AG04450 (cell line): Measurements from ENCODE around the gene ST6GAL2. TPM values are rescaled to one million over a fixed set of nuclear protein-coding genes. Genes with fewer than 3 reads are reported as not detected.

ENCODE experiments used
- CTCF ChIA-PET: fragments of 300-600, 350-600 bp; formaldehyde crosslinking; extraction: SDS; loops from one replicate; lab custom pipeline; 2022; ENCODE audit warnings: antibody characterized with exemption, inconsistent platforms; lab: Charles Lee
- POLR2A ChIA-PET: fragments of 350-600 bp; formaldehyde crosslinking; extraction: SDS; loops from one replicate; lab custom pipeline; 2021; ENCODE audit warnings: antibody characterized with exemption, inconsistent platforms; lab: Yijun Ruan, JAX
- DNase-seq: peaks from one replicate; pipeline ENCODE4 v3.0.0-alpha.2; 2011; ENCODE audit warnings: low read depth, low spot score
- H3K27ac ChIP-seq: one replicate; pipeline ENCODE4 v1.5.1; 2012; ENCODE audit warnings: low read depth, low read length, control low read depth
- H3K27me3 ChIP-seq: one replicate; pipeline ENCODE4 v1.6.0; 2012; ENCODE audit warnings: low read length; ENCODE audit not compliant: control insufficient read depth, insufficient read depth
- H3K4me3 ChIP-seq: 2 replicates; pipeline ENCODE4 v1.5.1; 2011; ENCODE audit warnings: mild to moderate bottlenecking, low read depth, low read length, control low read depth
- H3K9me3 ChIP-seq: 2 replicates; pipeline ENCODE4 v1.5.1; 2012; ENCODE audit warnings: low read length; ENCODE audit not compliant: control insufficient read depth, insufficient read depth
- CTCF ChIP-seq: IDR thresholded peaks from 2 replicates; pipeline ENCODE4 v1.5.1; 2011; ENCODE audit warnings: low read depth, low read length, control low read depth, inconsistent platforms
- polyA plus RNA-seq: library from polyadenylated mRNA; depleted of rRNA; stranded (reverse); fragments of >200 nt; gene quantifications from 2 replicates; pipeline ENCODE4 v1.2.3, GENCODE V29; 2011

The ST6GAL2 gene
- polyA plus RNA-seq, 1 experiment: 0.06 TPM

GRCh38 chr2:106816974-106817373 lies 69.0 kb downstream of the ST6GAL2 start:
- ChIA-PET CTCF (no interaction called here), POLR2A (no interaction called here)
- no peaks in the 10 kb centered on the region for H3K9me3 ChIP-seq
- no peaks in the 10 kb centered on the region for H3K27me3 ChIP-seq
- H3K4me3 ChIP-seq: no peak overlapping the region
- TF ChIP-seq CTCF: no peak
- no peak overlapping the region for H3K27ac ChIP-seq
- DNase-seq: no peak

GRCh38 chr2:106812841-106813240 lies 73.1 kb downstream of the ST6GAL2 start:
- H3K27ac ChIP-seq: no peak overlapping the region
- no peaks in the 10 kb centered on the region for H3K27me3 ChIP-seq
- TF ChIP-seq CTCF: no peak
- no peaks in the 10 kb centered on the region for H3K9me3 ChIP-seq
- no peak overlapping the region for H3K4me3 ChIP-seq
- DNase-seq: no peak
- ChIA-PET CTCF (interaction anchor here (0.6 kb wide), 1 partner anchor 231 kb away, joined by 3 read pairs; no protein-coding TSS in a partner anchor), POLR2A (no interaction called here)

- Histone ChIP-seq H3K4me3 (no peak overlapping the region), H3K27me3 (no peaks in the 10 kb centered on the region), H3K27ac (no peak overlapping the region), H3K9me3 (no peaks in the 10 kb centered on the region)
- TF ChIP-seq CTCF: no peak
- no peak for DNase-seq
- CTCF ChIA-PET: no interaction called here
- POLR2A ChIA-PET: no interaction called here
These were observed 73.6 kb downstream of the ST6GAL2 start for GRCh38 chr2:106812383-106812782.

- Histone ChIP-seq H3K9me3 (no peaks in the 10 kb centered on the region), H3K27me3 (no peaks in the 10 kb centered on the region), H3K4me3 (no peak overlapping the region), H3K27ac (no peak overlapping the region)
- no peak for DNase-seq
- TF ChIP-seq CTCF: no peak
- CTCF ChIA-PET: no interaction called here
- POLR2A ChIA-PET: no interaction called here
These were observed 80.3 kb downstream of the ST6GAL2 start for GRCh38 chr2:106805716-106806115.

GRCh38 chr2:106804161-106804560 lies 81.8 kb downstream of the ST6GAL2 start:
- no peak for DNase-seq
- POLR2A ChIA-PET: no interaction called here
- TF ChIP-seq CTCF: no peak
- H3K9me3 ChIP-seq: no peaks in the 10 kb centered on the region
- no peaks in the 10 kb centered on the region for H3K27me3 ChIP-seq
- H3K27ac ChIP-seq: no peak overlapping the region
- H3K4me3 ChIP-seq: no peak overlapping the region
- CTCF ChIA-PET: no interaction called here
